Activated CD8-positive, alpha-beta T cell treated with anti-CD3 and anti-CD28 coated beads for 36 hours (primary cell): ENCODE results near the gene PRCD. TPM values are rescaled to one million over a fixed set of nuclear protein-coding genes. Genes with fewer than 3 reads are reported as not detected.

Experiments
- ATAC-seq: fragments of 200-7000 bp; cut with Tn5 transposase; one replicate; pipeline ENCODE4 v1.10.0; 2021; ENCODE audit warnings: mild to moderate bottlenecking, moderate library complexity
- CTCF ChIA-PET: fragments of 350-600 bp; sonication (Branson Sonifier 250); formaldehyde crosslinking; loops from one replicate; lab custom pipeline; 2021; ENCODE audit warnings: antibody characterized with exemption; lab: Charles Lee
- POLR2A ChIA-PET: fragments of 350-600 bp; sonication (Branson Sonifier 250); formaldehyde crosslinking; loops from one replicate; lab custom pipeline; 2021; ENCODE audit warnings: antibody characterized with exemption; lab: Charles Lee
- DNase-seq: peaks from one replicate; pipeline ENCODE4 v3.0.0-alpha.2; 2020
- H3K27ac Mint-ChIP-seq: one replicate; pipeline ENCODE4 v1.8.0; 2021; ENCODE audit warnings: mild to moderate bottlenecking, mixed read lengths
- H3K27me3 Mint-ChIP-seq: one replicate; pipeline ENCODE4 v1.8.0; 2021; ENCODE audit warnings: mixed read lengths
- H3K36me3 Mint-ChIP-seq: one replicate; pipeline ENCODE4 v1.8.0; 2021; ENCODE audit warnings: low read depth, mixed read lengths
- H3K4me1 Mint-ChIP-seq: one replicate; pipeline ENCODE4 v1.8.0; 2021; ENCODE audit warnings: low read depth, mixed read lengths
- H3K4me3 Mint-ChIP-seq: one replicate; pipeline ENCODE4 v1.8.0; 2021; ENCODE audit warnings: mild to moderate bottlenecking, moderate library complexity, mixed read lengths
- H3K9me3 Mint-ChIP-seq: one replicate; pipeline ENCODE4 v1.8.0; 2021; ENCODE audit warnings: mixed read lengths
- intact Hi-C: fragments of 100-400 bp; cut with micrococcal nuclease; formaldehyde crosslinking; loops from one replicate; pipeline ENCODE4 v1.10.0; 2022
- total RNA-seq, 2 experiments: library from RNA; stranded (reverse); gene quantifications; one replicate each; pipeline ENCODE4 v1.2.3, GENCODE V29; 2021
- TF ChIP-seq, protein P1 (sequence below): fragments of 200-600 bp; IDR thresholded peaks from one replicate; pipeline ENCODE4 v1.8.0; 2022; ENCODE audit warnings: antibody characterized with exemption, mild to moderate bottlenecking

The PRCD gene
- total RNA-seq, 2 experiments from 2014 or later, result not detected

GRCh38 chr17:76585649-76586593, 46.1 kb downstream of the PRCD start, which contains the start of gene ST6GALNAC2:
ST6GALNAC2 (minus strand) TSS chr17:76585860; CDS start chr17:76585808, 52 bp downstream.
- DNase-seq, result peak; percentile 50
- peak; percentile 89 for ATAC-seq
- ChIA-PET CTCF (interaction anchor here (1.0 to 1.9 kb wide), 5 partner anchors 15 to 63 kb away, joined by 3 to 15 read pairs (median 3); no protein-coding TSS in a partner anchor), POLR2A (interaction anchor here (0.6 to 2.8 kb wide), 7 partner anchors 9 to 132 kb away, joined by 3 to 14 read pairs (median 3); no protein-coding TSS in a partner anchor)
- Mint-ChIP-seq H3K36me3 (no peaks in the 10 kb centered on the region), H3K27me3 (peaks cover 47% of the 10 kb centered on the region), H3K9me3 (no peaks in the 10 kb centered on the region), H3K4me1 (peaks cover 10% of the 10 kb centered on the region), H3K4me3 (peak within 1 kb of the TSS; percentile 53), H3K27ac (no peak within 1 kb of the TSS)
- TF ChIP-seq, protein P1, sequence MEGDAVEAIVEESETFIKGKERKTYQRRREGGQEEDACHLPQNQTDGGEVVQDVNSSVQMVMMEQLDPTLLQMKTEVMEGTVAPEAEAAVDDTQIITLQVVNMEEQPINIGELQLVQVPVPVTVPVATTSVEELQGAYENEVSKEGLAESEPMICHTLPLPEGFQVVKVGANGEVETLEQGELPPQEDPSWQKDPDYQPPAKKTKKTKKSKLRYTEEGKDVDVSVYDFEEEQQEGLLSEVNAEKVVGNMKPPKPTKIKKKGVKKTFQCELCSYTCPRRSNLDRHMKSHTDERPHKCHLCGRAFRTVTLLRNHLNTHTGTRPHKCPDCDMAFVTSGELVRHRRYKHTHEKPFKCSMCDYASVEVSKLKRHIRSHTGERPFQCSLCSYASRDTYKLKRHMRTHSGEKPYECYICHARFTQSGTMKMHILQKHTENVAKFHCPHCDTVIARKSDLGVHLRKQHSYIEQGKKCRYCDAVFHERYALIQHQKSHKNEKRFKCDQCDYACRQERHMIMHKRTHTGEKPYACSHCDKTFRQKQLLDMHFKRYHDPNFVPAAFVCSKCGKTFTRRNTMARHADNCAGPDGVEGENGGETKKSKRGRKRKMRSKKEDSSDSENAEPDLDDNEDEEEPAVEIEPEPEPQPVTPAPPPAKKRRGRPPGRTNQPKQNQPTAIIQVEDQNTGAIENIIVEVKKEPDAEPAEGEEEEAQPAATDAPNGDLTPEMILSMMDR, result no peak
- intact Hi-C loops, result no loop called here

DNA sequence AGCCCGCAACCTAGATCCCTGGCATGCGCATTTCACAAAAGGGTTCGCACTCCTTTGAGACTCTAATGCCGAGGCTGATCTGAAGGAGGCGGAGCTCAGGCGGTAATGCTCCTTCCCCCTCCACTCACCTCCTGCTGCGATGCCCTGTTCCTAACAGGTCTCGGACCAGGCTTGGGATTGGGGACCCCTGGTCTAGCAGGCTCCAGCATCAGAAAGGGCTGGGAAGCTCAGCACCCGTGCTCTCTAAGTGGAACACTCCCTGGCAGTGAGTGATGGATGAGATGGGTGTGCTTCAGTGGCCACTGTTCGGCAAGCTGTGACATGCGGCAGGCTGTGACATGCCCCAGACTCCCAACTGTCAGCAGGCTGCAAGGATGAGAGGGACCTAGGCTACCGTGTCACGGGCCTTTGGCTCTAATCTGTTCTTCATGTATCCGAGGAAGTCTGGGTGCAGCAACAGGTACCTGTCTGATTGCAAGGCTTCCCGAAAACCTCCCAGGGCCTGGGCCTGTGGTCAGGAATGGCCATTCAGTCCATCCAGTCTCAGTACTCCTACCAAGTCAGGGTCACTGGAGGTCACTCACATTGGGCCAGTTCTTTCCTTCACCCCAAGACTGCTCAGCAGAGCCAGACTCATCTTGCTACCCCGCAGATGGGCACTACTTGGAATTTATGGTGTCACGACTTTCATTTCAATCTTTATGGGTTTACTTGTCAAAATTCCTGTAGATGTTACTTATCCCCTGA, 47.1 kb downstream of the PRCD start:
- ChIA-PET POLR2A (interaction anchor here (1.0 to 2.8 kb wide), 3 partner anchors 12 to 29 kb away, joined by 3 to 14 read pairs (median 4); no protein-coding TSS in a partner anchor), CTCF (interaction anchor here (1.0 to 1.9 kb wide), 5 partner anchors 14 to 64 kb away, joined by 3 to 15 read pairs (median 3); no protein-coding TSS in a partner anchor)
- TF ChIP-seq, protein P1, result no peak
- ATAC-seq (no peak), DNase-seq (no peak)
- Mint-ChIP-seq H3K27me3 (peaks cover 48% of the 10 kb centered on the region), H3K4me3 (no peak overlapping the region), H3K36me3 (no peaks in the 10 kb centered on the region), H3K27ac (no peak overlapping the region), H3K4me1 (peaks cover 10% of the 10 kb centered on the region), H3K9me3 (no peaks in the 10 kb centered on the region)
- intact Hi-C loops, result no loop called here

GRCh38 chr17:76588182-76588581, 48.3 kb downstream of the PRCD start:
- TF ChIP-seq, protein P1, result no peak
- ChIA-PET POLR2A (interaction anchor here (1.2 kb wide), 1 partner anchor 22 kb away, joined by 5 read pairs; no protein-coding TSS in a partner anchor), CTCF (interaction anchor here (1.0 kb wide), 1 partner anchor 36 kb away, joined by 4 read pairs; no protein-coding TSS in a partner anchor)
- Mint-ChIP-seq H3K27ac (no peak overlapping the region), H3K4me3 (no peak overlapping the region), H3K4me1 (peaks cover 10% of the 10 kb centered on the region), H3K27me3 (peaks cover 45% of the 10 kb centered on the region), H3K36me3 (no peaks in the 10 kb centered on the region), H3K9me3 (no peaks in the 10 kb centered on the region)
- DNase-seq (no peak), ATAC-seq (no peak)
- intact Hi-C loops, result no loop called here

GRCh38 chr17:76593384-76593826, 53.6 kb downstream of the PRCD start:
- Mint-ChIP-seq H3K4me3 (no peak overlapping the region), H3K27ac (no peak overlapping the region), H3K4me1 (no peaks in the 10 kb centered on the region), H3K36me3 (no peaks in the 10 kb centered on the region), H3K9me3 (no peaks in the 10 kb centered on the region), H3K27me3 (peaks cover 13% of the 10 kb centered on the region)
- CTCF ChIA-PET, result interaction anchor here (1.1 to 2.8 kb wide), 3 partner anchors 31 to 70 kb away, joined by 3 to 16 read pairs (median 8); no protein-coding TSS in a partner anchor
- POLR2A ChIA-PET, result no interaction called here
- DNase-seq, result no peak
- intact Hi-C loops, result no loop called here
- ATAC-seq, result no peak
- TF ChIP-seq, protein P1, result no peak
